GM18502 (cell line): ENCODE measurements around the gene OR13D1.
A peak's percentile ranks its signal among the peaks of the same experiment; 100 is the strongest.
"Not testable (repeated sequence)": the region's sequence is repeated elsewhere in the genome, so short reads cannot be mapped to it uniquely, and the experiment has no call there.

ENCODE experiments used
- ATAC-seq: cut with Tn5 transposase; IDR thresholded peaks from one replicate; pipeline ENCODE4 v1.9.1; 2021; ENCODE audit warnings: mild to moderate bottlenecking; ENCODE audit not compliant: unreplicated experiment, poor library complexity

OR13D1 gene

GRCh38 chr9:104694218-104694617 is at the start of gene OR13D1:
Gene OR13D1 (plus strand): TSS chr9:104694518. CDS start chr9:104694518, 0 bp downstream.
- no peak for ATAC-seq

- ATAC-seq, result no peak
Measured at GRCh38 chr9:104658496-104659195, 35.7 kb upstream of the OR13D1 start.

- ATAC-seq, result no peak
Measured at GRCh38 chr9:104675611-104676010, 18.7 kb upstream of the OR13D1 start.

- peak; percentile 74 for ATAC-seq
Measured at GRCh38 chr9:104682642-104683041, 11.7 kb upstream of the OR13D1 start.

- ATAC-seq, result no peak
Measured at GRCh38 chr9:104686081-104686480, 8.2 kb upstream of the OR13D1 start.

- no peak for ATAC-seq
Measured at GRCh38 chr9:104700306-104700705, 6.0 kb downstream of the OR13D1 start.

GRCh38 chr9:104708737-104709136 is 14.4 kb downstream of the OR13D1 start:
- not testable (repeated sequence) for ATAC-seq

GRCh38 chr9:104711604-104712003 is 17.3 kb downstream of the OR13D1 start:
- ATAC-seq, result no peak

GRCh38 chr9:104725014-104725413 is 30.7 kb downstream of the OR13D1 start:
- no peak for ATAC-seq

- no peak for ATAC-seq
Measured at GRCh38 chr9:104738452-104738851, 44.1 kb downstream of the OR13D1 start.

- no peak for ATAC-seq
Measured at GRCh38 chr9:104740621-104741020, 46.3 kb downstream of the OR13D1 start.

- ATAC-seq, result peak; percentile 43
Measured at GRCh38 chr9:104743376-104743985, 49.2 kb downstream of the OR13D1 start.
